ENCODE data around the gene ARHGAP35. TPM values are rescaled to one million over a fixed set of nuclear protein-coding genes. Genes with fewer than 3 reads are reported as not detected.

The ARHGAP35 gene
- total and polyA plus RNA-seq, 2 experiments from 2014 or later: 13.6 to 57.7 TPM

DNA sequence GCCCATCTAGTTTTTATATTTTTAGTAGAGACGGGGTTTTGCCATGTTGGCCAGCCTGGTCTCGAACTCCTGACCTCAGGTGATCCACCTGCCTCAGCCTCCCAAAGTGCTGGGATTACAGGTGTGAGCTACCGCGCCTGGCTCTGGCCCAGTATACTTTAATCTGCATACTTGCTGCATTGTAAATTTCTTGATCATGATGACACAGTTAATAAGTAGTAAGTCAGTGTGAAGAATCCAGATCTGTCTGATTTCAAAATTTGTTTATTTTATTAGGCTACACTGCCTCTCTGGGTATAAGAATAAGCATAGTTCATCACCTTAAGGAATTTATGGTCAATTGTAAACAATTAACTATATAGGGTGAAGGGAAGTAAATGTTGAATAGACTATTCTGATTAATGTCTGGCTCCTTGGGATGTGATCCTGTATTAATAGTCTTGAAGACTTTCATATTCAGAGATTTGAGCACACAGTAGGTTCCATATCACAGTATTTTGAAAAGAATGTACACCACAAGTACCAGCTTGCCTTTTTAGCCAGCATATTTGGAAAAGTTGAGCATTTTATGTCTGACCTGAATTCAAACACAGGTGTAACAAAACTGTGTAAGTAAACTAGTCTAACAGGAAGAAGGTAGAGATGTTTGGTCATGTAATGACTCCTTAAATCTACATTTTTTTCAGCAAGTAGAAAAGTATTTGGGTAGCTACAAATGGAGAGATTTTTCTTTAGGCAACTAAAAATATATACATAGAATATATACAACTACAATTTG, 7.4 kb downstream of the ARHGAP35 start:
- Histone ChIP-seq H3K27ac (ENCODE audit: low read depth) (peak overlapping the region; percentile 65; the same call in 1 of the 2 replicates), H3K9me2 (ENCODE audit: insufficient read depth) (no peaks in the 10 kb centered on the region), H3K79me2 (replicated peaks; ENCODE audit: insufficient read depth) (peaks cover 100% of the 10 kb centered on the region), H3K4me3 (no peak overlapping the region), H3K4me1 (ENCODE audit: insufficient read depth) (peaks cover 55% of the 10 kb centered on the region), H2AFZ (no peak overlapping the region), H3K27me3 (ENCODE audit: insufficient read depth) (no peaks in the 10 kb centered on the region), H3F3A (replicated peaks; ENCODE audit: low read depth) (peaks cover 6% of the 10 kb centered on the region; the same call in 1 of the 2 replicates), H3K36me3 (ENCODE audit: insufficient read depth) (no peaks in the 10 kb centered on the region), H4K20me1 (replicated peaks; ENCODE audit: insufficient read depth) (peaks cover 81% of the 10 kb centered on the region), H3K4me2 (0 out of 2 replicates have a peak overlapping the region, but pooled peaks have one; percentile 23)
- Mint-ChIP-seq H3K27me3 (ENCODE audit: insufficient read depth, low read depth, poor library complexity) (peaks cover 7% of the 10 kb centered on the region), H3K4me3 (no peak overlapping the region), H3K36me3 (ENCODE audit: low read depth) (peaks cover 9% of the 10 kb centered on the region; the same call in 1 of the 3 replicates), H3K27ac (no peak overlapping the region), H3K9me3 (no peaks in the 10 kb centered on the region), H3K4me1 (peaks cover 30% of the 10 kb centered on the region)
- no peak for ATAC-seq
- DNase-seq (ENCODE audit: low spot score): no peak
- TF ChIP-seq JUNB (IDR thresholded peaks at IDR 0.05; ENCODE audit: unreplicated experiment) (no peak), STAT1 (IDR thresholded peaks at IDR 0.05; ENCODE audit: unreplicated experiment) (no peak), POLR2AphosphoS5 (IDR thresholded peaks at IDR 0.05; ENCODE audit: low read depth) (no peak), ZNF331 (CRISPR knock-in tag; IDR thresholded peaks at IDR 0.05; ENCODE audit: low read depth) (no peak), ZNF462 (CRISPR knock-in tag; IDR thresholded peaks at IDR 0.05) (no peak), EZH2phosphoT487 (IDR thresholded peaks at IDR 0.05; ENCODE audit: unreplicated experiment) (no peak), CREB1 (CRISPR knock-in tag; IDR thresholded peaks at IDR 0.05; ENCODE audit: low read depth) (no peak), EZH2 (IDR thresholded peaks at IDR 0.05; ENCODE audit: low read depth, unreplicated experiment) (no peak), ZNF114 (CRISPR knock-in tag; IDR thresholded peaks at IDR 0.05) (no peak), NANOG (IDR thresholded peaks at IDR 0.05; ENCODE audit: borderline replicate concordance) (no peak)
- TF ChIP-seq, protein P1, sequence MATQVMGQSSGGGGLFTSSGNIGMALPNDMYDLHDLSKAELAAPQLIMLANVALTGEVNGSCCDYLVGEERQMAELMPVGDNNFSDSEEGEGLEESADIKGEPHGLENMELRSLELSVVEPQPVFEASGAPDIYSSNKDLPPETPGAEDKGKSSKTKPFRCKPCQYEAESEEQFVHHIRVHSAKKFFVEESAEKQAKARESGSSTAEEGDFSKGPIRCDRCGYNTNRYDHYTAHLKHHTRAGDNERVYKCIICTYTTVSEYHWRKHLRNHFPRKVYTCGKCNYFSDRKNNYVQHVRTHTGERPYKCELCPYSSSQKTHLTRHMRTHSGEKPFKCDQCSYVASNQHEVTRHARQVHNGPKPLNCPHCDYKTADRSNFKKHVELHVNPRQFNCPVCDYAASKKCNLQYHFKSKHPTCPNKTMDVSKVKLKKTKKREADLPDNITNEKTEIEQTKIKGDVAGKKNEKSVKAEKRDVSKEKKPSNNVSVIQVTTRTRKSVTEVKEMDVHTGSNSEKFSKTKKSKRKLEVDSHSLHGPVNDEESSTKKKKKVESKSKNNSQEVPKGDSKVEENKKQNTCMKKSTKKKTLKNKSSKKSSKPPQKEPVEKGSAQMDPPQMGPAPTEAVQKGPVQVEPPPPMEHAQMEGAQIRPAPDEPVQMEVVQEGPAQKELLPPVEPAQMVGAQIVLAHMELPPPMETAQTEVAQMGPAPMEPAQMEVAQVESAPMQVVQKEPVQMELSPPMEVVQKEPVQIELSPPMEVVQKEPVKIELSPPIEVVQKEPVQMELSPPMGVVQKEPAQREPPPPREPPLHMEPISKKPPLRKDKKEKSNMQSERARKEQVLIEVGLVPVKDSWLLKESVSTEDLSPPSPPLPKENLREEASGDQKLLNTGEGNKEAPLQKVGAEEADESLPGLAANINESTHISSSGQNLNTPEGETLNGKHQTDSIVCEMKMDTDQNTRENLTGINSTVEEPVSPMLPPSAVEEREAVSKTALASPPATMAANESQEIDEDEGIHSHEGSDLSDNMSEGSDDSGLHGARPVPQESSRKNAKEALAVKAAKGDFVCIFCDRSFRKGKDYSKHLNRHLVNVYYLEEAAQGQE (IDR thresholded peaks at IDR 0.05; ENCODE audit: unreplicated experiment): no peak
- TF ChIP-seq, protein P2, sequence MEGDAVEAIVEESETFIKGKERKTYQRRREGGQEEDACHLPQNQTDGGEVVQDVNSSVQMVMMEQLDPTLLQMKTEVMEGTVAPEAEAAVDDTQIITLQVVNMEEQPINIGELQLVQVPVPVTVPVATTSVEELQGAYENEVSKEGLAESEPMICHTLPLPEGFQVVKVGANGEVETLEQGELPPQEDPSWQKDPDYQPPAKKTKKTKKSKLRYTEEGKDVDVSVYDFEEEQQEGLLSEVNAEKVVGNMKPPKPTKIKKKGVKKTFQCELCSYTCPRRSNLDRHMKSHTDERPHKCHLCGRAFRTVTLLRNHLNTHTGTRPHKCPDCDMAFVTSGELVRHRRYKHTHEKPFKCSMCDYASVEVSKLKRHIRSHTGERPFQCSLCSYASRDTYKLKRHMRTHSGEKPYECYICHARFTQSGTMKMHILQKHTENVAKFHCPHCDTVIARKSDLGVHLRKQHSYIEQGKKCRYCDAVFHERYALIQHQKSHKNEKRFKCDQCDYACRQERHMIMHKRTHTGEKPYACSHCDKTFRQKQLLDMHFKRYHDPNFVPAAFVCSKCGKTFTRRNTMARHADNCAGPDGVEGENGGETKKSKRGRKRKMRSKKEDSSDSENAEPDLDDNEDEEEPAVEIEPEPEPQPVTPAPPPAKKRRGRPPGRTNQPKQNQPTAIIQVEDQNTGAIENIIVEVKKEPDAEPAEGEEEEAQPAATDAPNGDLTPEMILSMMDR (conservative IDR thresholded peaks at IDR 0.05; ENCODE audit: low read depth in 2 of 2): no peak
- TF ChIP-seq, protein P3, sequence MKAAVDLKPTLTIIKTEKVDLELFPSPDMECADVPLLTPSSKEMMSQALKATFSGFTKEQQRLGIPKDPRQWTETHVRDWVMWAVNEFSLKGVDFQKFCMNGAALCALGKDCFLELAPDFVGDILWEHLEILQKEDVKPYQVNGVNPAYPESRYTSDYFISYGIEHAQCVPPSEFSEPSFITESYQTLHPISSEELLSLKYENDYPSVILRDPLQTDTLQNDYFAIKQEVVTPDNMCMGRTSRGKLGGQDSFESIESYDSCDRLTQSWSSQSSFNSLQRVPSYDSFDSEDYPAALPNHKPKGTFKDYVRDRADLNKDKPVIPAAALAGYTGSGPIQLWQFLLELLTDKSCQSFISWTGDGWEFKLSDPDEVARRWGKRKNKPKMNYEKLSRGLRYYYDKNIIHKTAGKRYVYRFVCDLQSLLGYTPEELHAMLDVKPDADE (IDR thresholded peaks at IDR 0.05): no peak
